NT2/D1 (cell line): ENCODE data around the gene RCOR1.
"Not testable (repeated sequence)": the region's sequence is repeated elsewhere in the genome, so short reads cannot be mapped to it uniquely, and the experiment has no call there.

Experiments used
- DNase-seq: peaks from one replicate; pipeline ENCODE4 v3.0.0-alpha.2; 2011; ENCODE audit warnings: low read depth, low spot score
- H3K27me3 ChIP-seq: 2 replicates; pipeline ENCODE4 v1.6.0; 2011; ENCODE audit warnings: mild to moderate bottlenecking; ENCODE audit not compliant: insufficient read length, insufficient read depth
- H3K36me3 ChIP-seq: 2 replicates; pipeline ENCODE4 v1.6.1; 2011; ENCODE audit warnings: mild to moderate bottlenecking, low read length, mixed read lengths; ENCODE audit not compliant: insufficient read depth, insufficient read length
- H3K4me1 ChIP-seq: 2 replicates; pipeline ENCODE4 v1.5.1; 2011; ENCODE audit not compliant: insufficient read depth, insufficient read length
- H3K4me3 ChIP-seq: 2 replicates; pipeline ENCODE4 v1.5.1; 2011; ENCODE audit warnings: low read depth; ENCODE audit not compliant: insufficient read length
- H3K9ac ChIP-seq: 2 replicates; pipeline ENCODE4 v1.6.0; 2011; ENCODE audit warnings: low read depth; ENCODE audit not compliant: insufficient read length
- H3K9me3 ChIP-seq: 2 replicates; pipeline ENCODE4 v1.5.1; 2011; ENCODE audit warnings: mild to moderate bottlenecking, low read length; ENCODE audit not compliant: insufficient read depth
- SUZ12 ChIP-seq: IDR thresholded peaks from 2 replicates; pipeline ENCODE4 v1.6.1; 2011; ENCODE audit not compliant: insufficient read length, insufficient read depth; ENCODE audit errors: extremely low read depth
- YY1 ChIP-seq: IDR thresholded peaks from 2 replicates; pipeline ENCODE4 v1.6.1; 2011; ENCODE audit not compliant: insufficient read length, insufficient read depth
- ZNF274 ChIP-seq: IDR thresholded peaks from 2 replicates; pipeline ENCODE4 v1.6.1; 2011; ENCODE audit warnings: mild to moderate bottlenecking, low read depth, low read length

The RCOR1 gene

GRCh38 chr14:102610968-102611811 is 18.7 kb downstream of the RCOR1 start:
- no peaks in the 10 kb centered on the region for H3K9me3 ChIP-seq
- H3K4me1 ChIP-seq, result no peaks in the 10 kb centered on the region
- TF ChIP-seq YY1, result no peak
- no peak for TF ChIP-seq SUZ12
- no peak for TF ChIP-seq ZNF274
- no peak for DNase-seq
- H3K36me3 ChIP-seq, result peaks cover 8% of the 10 kb centered on the region
- H3K4me3 ChIP-seq, result no peak overlapping the region
- no peak overlapping the region for H3K9ac ChIP-seq
- no peaks in the 10 kb centered on the region for H3K27me3 ChIP-seq

- no peak for DNase-seq
- H3K9ac ChIP-seq, result no peak overlapping the region
- H3K4me1 ChIP-seq, result no peaks in the 10 kb centered on the region
- no peaks in the 10 kb centered on the region for H3K27me3 ChIP-seq
- H3K36me3 ChIP-seq, result peaks cover 10% of the 10 kb centered on the region
- H3K4me3 ChIP-seq, result no peak overlapping the region
- TF ChIP-seq YY1 (no peak), SUZ12 (no peak), ZNF274 (no peak)
- no peaks in the 10 kb centered on the region for H3K9me3 ChIP-seq
Observed at GRCh38 chr14:102616318-102616717, 23.9 kb downstream of the RCOR1 start.

- no peaks in the 10 kb centered on the region for H3K4me1 ChIP-seq
- H3K9ac ChIP-seq, result no peak overlapping the region
- H3K9me3 ChIP-seq, result no peaks in the 10 kb centered on the region
- H3K4me3 ChIP-seq, result no peak overlapping the region
- DNase-seq, result no peak
- no peak for TF ChIP-seq YY1
- TF ChIP-seq SUZ12, result no peak
- TF ChIP-seq ZNF274, result no peak
- no peaks in the 10 kb centered on the region for H3K27me3 ChIP-seq
- peaks cover 10% of the 10 kb centered on the region for H3K36me3 ChIP-seq
Observed at GRCh38 chr14:102616799-102617198, 24.4 kb downstream of the RCOR1 start.

GRCh38 chr14:102619012-102619411 is 26.6 kb downstream of the RCOR1 start:
- not testable (repeated sequence) for DNase-seq, H3K4me3 ChIP-seq, H3K4me1 ChIP-seq, H3K9ac ChIP-seq, H3K36me3 ChIP-seq, H3K27me3 ChIP-seq, H3K9me3 ChIP-seq

GRCh38 chr14:102620413-102620812 is 28.0 kb downstream of the RCOR1 start:
- Histone ChIP-seq H3K36me3 (peaks cover 10% of the 10 kb centered on the region), H3K27me3 (no peaks in the 10 kb centered on the region), H3K9ac (no peak overlapping the region), H3K4me3 (no peak overlapping the region), H3K9me3 (no peaks in the 10 kb centered on the region), H3K4me1 (peaks cover 4% of the 10 kb centered on the region)
- no peak for DNase-seq
- TF ChIP-seq SUZ12, result no peak
- no peak for TF ChIP-seq ZNF274

- H3K27me3 ChIP-seq, result no peaks in the 10 kb centered on the region
- TF ChIP-seq YY1 (no peak), ZNF274 (no peak), SUZ12 (no peak)
- no peak overlapping the region for H3K9ac ChIP-seq
- H3K9me3 ChIP-seq, result no peaks in the 10 kb centered on the region
- DNase-seq, result no peak
- peaks cover 4% of the 10 kb centered on the region for H3K4me1 ChIP-seq
- no peak overlapping the region for H3K4me3 ChIP-seq
- H3K36me3 ChIP-seq, result no peaks in the 10 kb centered on the region
Observed at GRCh38 chr14:102622262-102622885, 29.9 kb downstream of the RCOR1 start.

- TF ChIP-seq YY1, result no peak
- no peak for TF ChIP-seq SUZ12
- TF ChIP-seq ZNF274, result no peak
- Histone ChIP-seq H3K9me3 (no peaks in the 10 kb centered on the region), H3K9ac (no peak overlapping the region), H3K36me3 (peaks cover 3% of the 10 kb centered on the region), H3K27me3 (no peaks in the 10 kb centered on the region), H3K4me3 (no peak overlapping the region), H3K4me1 (peaks cover 7% of the 10 kb centered on the region)
- no peak for DNase-seq
Observed at GRCh38 chr14:102624666-102625065, 32.2 kb downstream of the RCOR1 start.
